Left ventricle myocardium inferior (tissue), 1 donor: ENCODE measurements around the gene GNPDA1. TPM values are rescaled to one million over a fixed set of nuclear protein-coding genes. Genes with fewer than 3 reads are reported as not detected.
A peak's percentile ranks its signal among the peaks of the same experiment; 100 is the strongest.

Experiments
- DNase-seq: peaks from one replicate; pipeline ENCODE4 v3.0.0-alpha.2; 2020
- H3K27ac ChIP-seq: fragments of 200-600 bp; replicated peaks from 2 replicates; pipeline ENCODE4 v1.8.0; 2021
- H3K27me3 ChIP-seq: fragments of 200-600 bp; 2 replicates; pipeline ENCODE4 v1.8.0; 2021; ENCODE audit warnings: low read depth
- H3K36me3 ChIP-seq: fragments of 200-600 bp; 2 replicates; pipeline ENCODE4 v1.8.0; 2021
- H3K4me1 ChIP-seq: fragments of 200-600 bp; 2 replicates; pipeline ENCODE4 v1.8.0; 2021
- H3K4me3 ChIP-seq: fragments of 200-600 bp; 2 replicates; pipeline ENCODE4 v1.8.0; 2021; ENCODE audit warnings: mild to moderate bottlenecking, moderate library complexity
- H3K9me3 ChIP-seq: fragments of 200-600 bp; replicated peaks from 2 replicates; pipeline ENCODE4 v1.8.0; 2021
- intact Hi-C: fragments of 100-400 bp; cut with micrococcal nuclease; formaldehyde crosslinking; loops from one replicate; pipeline ENCODE4 v1.11.0; 2022
- total RNA-seq: library from RNA; stranded (reverse); fragmentation: NEBNext Ultra II Directional; extraction: Animal tissue kit (Norgen Biotek cat#: 25700); gene quantifications from one replicate; pipeline ENCODE4 v1.2.1, GENCODE V29; 2021
- TF ChIP-seq, protein P1 (sequence below): fragments of 200-600 bp; IDR thresholded peaks from 2 replicates; pipeline ENCODE4 v1.8.0; 2021; ENCODE audit warnings: antibody characterized with exemption, mild to moderate bottlenecking, borderline replicate concordance
- donor health status: DM: no; HTN: yes; CAD: no; lungs with severe emphysema.

The GNPDA1 gene
- total RNA-seq, 1 donor from 2014 or later = 24.3 TPM

DNA sequence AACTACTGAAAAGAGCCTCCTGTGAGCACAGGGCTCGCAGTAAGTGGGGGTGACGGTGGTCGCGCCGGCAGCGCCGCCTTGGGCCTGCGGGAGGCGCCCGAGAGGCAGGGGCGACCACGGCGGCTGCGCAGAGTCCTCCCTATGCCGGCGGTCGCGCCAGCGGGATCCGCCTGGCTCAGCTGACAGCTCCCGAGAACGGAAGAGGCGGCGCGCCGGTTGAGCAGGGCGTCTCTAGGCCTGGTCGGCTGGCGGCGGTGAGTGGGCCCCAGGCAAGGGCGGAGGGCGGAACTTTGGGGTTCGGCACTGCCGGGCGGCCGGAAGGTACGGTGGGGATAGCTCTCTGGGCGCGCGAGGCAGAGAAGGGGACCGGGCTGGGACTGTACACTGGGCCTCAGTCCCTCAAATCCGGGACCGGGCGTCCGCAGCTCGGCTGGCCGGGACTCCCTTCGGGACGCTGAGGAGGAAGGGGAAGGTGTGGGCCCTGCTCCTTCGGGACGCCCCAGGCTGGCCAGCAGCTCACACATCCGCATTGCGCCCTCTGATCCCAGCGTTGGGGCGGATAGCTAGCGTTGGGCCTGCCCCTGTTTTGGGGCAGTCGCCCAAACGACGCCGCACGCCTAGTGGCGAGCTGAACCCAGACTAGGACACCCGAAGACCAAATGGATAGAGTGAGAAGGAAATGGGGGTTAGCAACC is 43.8 kb downstream of the GNPDA1 start, which contains the start of gene RNF14:
RNF14 (plus strand) TSS at position 192 of the 695 bp plus-strand sequence. CDS start 4,484 bp downstream, outside the sequence.
- H3K4me1 ChIP-seq = peaks cover 48% of the 10 kb centered on the region
- H3K9me3 ChIP-seq = no peaks in the 10 kb centered on the region
- intact Hi-C loops = loop anchor here (10.0 kb wide), 1 partner anchor 54 kb away; no protein-coding TSS in a partner anchor
- H3K27ac ChIP-seq = peak within 1 kb of the TSS; percentile 99
- TF ChIP-seq, protein P1, sequence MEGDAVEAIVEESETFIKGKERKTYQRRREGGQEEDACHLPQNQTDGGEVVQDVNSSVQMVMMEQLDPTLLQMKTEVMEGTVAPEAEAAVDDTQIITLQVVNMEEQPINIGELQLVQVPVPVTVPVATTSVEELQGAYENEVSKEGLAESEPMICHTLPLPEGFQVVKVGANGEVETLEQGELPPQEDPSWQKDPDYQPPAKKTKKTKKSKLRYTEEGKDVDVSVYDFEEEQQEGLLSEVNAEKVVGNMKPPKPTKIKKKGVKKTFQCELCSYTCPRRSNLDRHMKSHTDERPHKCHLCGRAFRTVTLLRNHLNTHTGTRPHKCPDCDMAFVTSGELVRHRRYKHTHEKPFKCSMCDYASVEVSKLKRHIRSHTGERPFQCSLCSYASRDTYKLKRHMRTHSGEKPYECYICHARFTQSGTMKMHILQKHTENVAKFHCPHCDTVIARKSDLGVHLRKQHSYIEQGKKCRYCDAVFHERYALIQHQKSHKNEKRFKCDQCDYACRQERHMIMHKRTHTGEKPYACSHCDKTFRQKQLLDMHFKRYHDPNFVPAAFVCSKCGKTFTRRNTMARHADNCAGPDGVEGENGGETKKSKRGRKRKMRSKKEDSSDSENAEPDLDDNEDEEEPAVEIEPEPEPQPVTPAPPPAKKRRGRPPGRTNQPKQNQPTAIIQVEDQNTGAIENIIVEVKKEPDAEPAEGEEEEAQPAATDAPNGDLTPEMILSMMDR = peak; percentile 98
- no peaks in the 10 kb centered on the region for H3K27me3 ChIP-seq
- H3K4me3 ChIP-seq = peak within 1 kb of the TSS; percentile 89
- H3K36me3 ChIP-seq = peaks cover 35% of the 10 kb centered on the region
- peak; percentile 94 for DNase-seq

DNA sequence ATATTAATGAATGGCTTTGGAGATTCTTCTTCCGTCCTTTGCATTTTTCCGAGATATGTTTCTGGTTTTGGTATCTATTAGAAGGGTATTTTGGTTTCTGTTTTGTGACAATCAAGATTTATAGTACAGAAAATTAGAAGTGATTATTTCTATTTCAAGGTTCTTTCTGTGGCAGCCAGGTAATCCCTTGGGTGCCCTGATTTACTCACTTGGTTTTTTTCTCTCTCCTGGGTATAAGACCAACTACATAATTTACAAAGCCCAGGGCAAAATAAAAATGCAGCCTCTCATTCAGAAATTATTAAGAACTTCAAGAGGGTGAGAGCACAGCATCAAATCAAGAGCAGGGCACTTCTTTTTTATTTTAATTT is 45.9 kb downstream of the GNPDA1 start:
- Histone ChIP-seq H3K27me3 (no peaks in the 10 kb centered on the region), H3K27ac (no peak overlapping the region), H3K4me3 (no peak overlapping the region), H3K4me1 (peaks cover 36% of the 10 kb centered on the region), H3K36me3 (peaks cover 14% of the 10 kb centered on the region), H3K9me3 (no peaks in the 10 kb centered on the region)
- intact Hi-C loops = loop anchor here (10.0 kb wide), 1 partner anchor 52 kb away; no protein-coding TSS in a partner anchor
- TF ChIP-seq, protein P1 = no peak
- DNase-seq = no peak

DNA sequence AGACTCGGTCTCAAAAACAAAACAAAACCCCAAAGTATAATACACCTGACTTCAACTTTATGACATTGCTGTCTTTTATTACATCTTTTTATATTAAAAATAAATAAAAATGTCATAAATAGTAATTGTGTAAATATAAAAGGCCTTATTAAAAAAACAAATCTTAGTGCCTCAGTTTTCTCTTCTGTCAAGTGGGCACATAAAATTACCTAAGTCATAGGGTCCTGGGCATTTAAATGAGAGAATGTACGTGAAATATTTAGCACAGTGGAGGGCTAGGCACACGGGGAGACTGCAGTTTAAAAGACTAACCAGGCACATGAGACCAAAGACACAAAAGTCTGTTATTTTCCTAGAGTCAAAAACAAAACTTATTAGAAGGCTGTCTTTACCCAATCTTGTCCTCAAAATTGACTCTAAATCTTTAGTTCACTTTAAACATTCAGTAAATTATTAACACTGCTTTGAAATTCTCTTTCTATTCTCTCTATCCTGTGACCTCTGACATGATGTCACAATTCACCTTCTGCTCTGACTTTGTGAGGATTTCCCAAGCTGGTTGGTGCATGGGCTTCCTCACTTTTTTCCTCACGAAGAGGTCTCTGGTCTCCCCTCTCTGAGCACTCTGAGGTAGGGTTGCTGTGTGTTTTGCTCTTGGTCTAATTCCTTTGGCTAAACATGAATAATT is 46.4 kb downstream of the GNPDA1 start:
- TF ChIP-seq, protein P1 = no peak
- Histone ChIP-seq H3K36me3 (peaks cover 9% of the 10 kb centered on the region), H3K4me1 (peaks cover 32% of the 10 kb centered on the region), H3K4me3 (no peak overlapping the region), H3K9me3 (no peaks in the 10 kb centered on the region), H3K27me3 (no peaks in the 10 kb centered on the region), H3K27ac (no peak overlapping the region)
- DNase-seq = no peak
- intact Hi-C loops = loop anchor here (10.0 kb wide), 1 partner anchor 52 kb away; no protein-coding TSS in a partner anchor

DNA sequence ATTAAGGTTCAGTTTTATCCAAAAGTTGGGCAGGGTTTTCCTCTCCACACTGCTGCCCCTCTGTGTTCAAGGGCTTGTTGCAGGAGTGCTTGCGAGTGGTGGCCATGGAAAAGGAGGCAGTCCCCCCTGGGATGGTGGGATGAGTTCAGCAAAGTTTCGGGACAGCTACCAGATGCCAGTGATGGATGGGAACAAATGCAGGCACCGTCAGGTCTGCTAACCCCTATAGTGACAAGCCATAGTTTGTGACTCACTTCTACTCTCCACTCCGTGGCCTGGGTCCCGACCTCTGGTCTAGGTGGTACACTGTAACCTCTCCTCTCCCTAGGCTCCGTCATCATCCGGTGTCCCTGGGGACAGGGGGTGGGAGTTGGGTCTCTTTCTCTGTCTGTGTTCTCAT is 47.8 kb downstream of the GNPDA1 start:
- TF ChIP-seq, protein P1 = no peak
- no peaks in the 10 kb centered on the region for H3K36me3 ChIP-seq
- intact Hi-C loops = loop anchor here (10.0 kb wide), 1 partner anchor 50 kb away; no protein-coding TSS in a partner anchor

DNA sequence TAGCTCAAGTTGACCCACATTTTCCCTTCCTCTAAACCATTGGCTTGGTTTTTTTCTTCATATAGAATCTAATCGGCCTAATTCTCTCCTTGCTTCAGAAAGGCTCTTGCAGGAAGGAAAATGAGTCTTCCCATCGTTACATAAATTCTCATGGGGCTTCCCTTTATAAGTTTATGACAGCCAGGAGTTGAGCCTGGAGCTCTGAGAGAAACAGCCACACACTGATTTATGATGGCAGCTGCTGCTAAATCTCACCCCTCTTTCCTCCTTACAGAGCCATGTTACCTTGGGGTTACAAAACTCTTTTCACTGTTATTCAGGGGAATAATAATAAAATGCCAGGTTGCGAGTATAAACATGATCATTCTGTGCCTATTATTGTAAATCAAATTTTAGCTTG is 49.1 kb downstream of the GNPDA1 start:
- Histone ChIP-seq H3K9me3 (no peaks in the 10 kb centered on the region), H3K36me3 (no peaks in the 10 kb centered on the region), H3K4me1 (peaks cover 34% of the 10 kb centered on the region), H3K27ac (no peak overlapping the region), H3K27me3 (no peaks in the 10 kb centered on the region), H3K4me3 (no peak overlapping the region)
- no peak for DNase-seq
- intact Hi-C loops = loop anchor here (5.0 to 10.0 kb wide), 2 partner anchors 49 to 266 kb away; no protein-coding TSS in a partner anchor
- TF ChIP-seq, protein P1 = no peak

More for the DNA sequence above, 47.8 kb downstream of the GNPDA1 start:
- no peaks in the 10 kb centered on the region for H3K27me3 ChIP-seq
- H3K4me1 ChIP-seq = peaks cover 32% of the 10 kb centered on the region
- no peak overlapping the region for H3K4me3 ChIP-seq
- H3K27ac ChIP-seq = no peak overlapping the region
- DNase-seq = no peak
- H3K9me3 ChIP-seq = no peaks in the 10 kb centered on the region
